Transverse colon (tissue), 4 donors: ENCODE results near the gene ABLIM2. TPM values are rescaled to one million over a fixed set of nuclear protein-coding genes. Genes with fewer than 3 reads are reported as not detected.
A peak's percentile ranks its signal among the peaks of the same experiment; 100 is the strongest.

ENCODE experiments used
- DNase-seq: peaks from one replicate; pipeline ENCODE4 v3.0.0-alpha.2; 2019
- H3K27ac ChIP-seq, 4 donors: fragments of 200-600 bp; sonication (generic); 2 replicates each; pipeline ENCODE4 v1.5.1; 2016 to 2018; ENCODE audit warnings: inconsistent platforms in 4 of 4
- H3K27me3 ChIP-seq: fragments of 200-600 bp; sonication (generic); 2 replicates; pipeline ENCODE4 v1.5.1; 2017; ENCODE audit warnings: inconsistent platforms
- H3K36me3 ChIP-seq, 4 donors: fragments of 200-600 bp; sonication (generic); 2 replicates each; pipeline ENCODE4 v1.5.1; 2017 to 2019; ENCODE audit warnings: inconsistent platforms in 4 of 4
- H3K4me1 ChIP-seq, 4 donors: fragments of 200-600 bp; sonication (generic); 2 replicates each; pipeline ENCODE4 v1.5.1; 2017 to 2020; ENCODE audit warnings: inconsistent platforms in 4 of 4
- H3K4me3 ChIP-seq, 4 donors: fragments of 200-600 bp; sonication (generic); 1 replicate in 1 of 4; 2 replicates in 3 of 4; pipeline versions ENCODE4 v1.5.1 to v1.6.1; 2017 to 2019; ENCODE audit warnings: inconsistent platforms in 4 of 4
- H3K9me3 ChIP-seq, 2 donors: fragments of 200-600 bp; sonication (generic); 2 replicates each; pipeline ENCODE4 v1.5.1; 2017 to 2019; ENCODE audit warnings: inconsistent platforms in 2 of 2
- CTCF ChIP-seq, 5 experiments: fragments of 200-600 bp in 3 of 5; fragments of 450-650 bp in 2 of 5; sonication (generic) in 3 of 5; IDR thresholded peaks; 1 replicate in 2 of 5; 2 replicates in 3 of 5; pipeline ENCODE4 v1.5.1; 2016 to 2017; ENCODE audit warnings: antibody characterized with exemption in 5 of 5, inconsistent platforms in 3 of 5, mild to moderate bottlenecking in 2 of 5, moderate library complexity in 1 of 5
- EP300 ChIP-seq: sonication (generic); formaldehyde crosslinking; IDR thresholded peaks from one replicate; pipeline ENCODE4 v1.6.1; 2017; ENCODE audit warnings: antibody characterized with exemption, low read depth
- POLR2A ChIP-seq: fragments of 450-650 bp; IDR thresholded peaks from one replicate; pipeline ENCODE4 v1.6.1; 2016; ENCODE audit warnings: antibody characterized with exemption, mild to moderate bottlenecking, moderate library complexity
- POLR2AphosphoS5 ChIP-seq, 3 donors: sonication (generic); formaldehyde crosslinking; IDR thresholded peaks; one replicate each; pipeline ENCODE4 v1.6.1; 2016; ENCODE audit warnings: antibody characterized with exemption in 3 of 3
- WGBS, 2 donors: methylation state at CpG; one replicate each; pipeline ENCODE4 v1.1.5; 2018; ENCODE audit warnings: low coverage in 1 of 2; 5-methylcytosine and 5-hydroxymethylcytosine counted together
- in situ Hi-C, 4 donors: fragments of 200-750 bp; cut with MboI; loops; one replicate each; pipeline versions ENCODE4 v1.15.0 to v1.15.1; 2017; ENCODE audit warnings: low sequenced_read_pairs in 3 of 4, low pct_ligation_motif_present in 1 of 4, low pct_unique_long_range_greater_than_20kb in 1 of 4
- intact Hi-C: fragments of 100-400 bp; cut with DNase I; formaldehyde crosslinking; loops from one replicate; pipeline ENCODE4 v1.15.1; 2023; ENCODE audit warnings: low total_unique reads
- total RNA-seq, 4 donors: library from RNA; depleted of rRNA; stranded (reverse); fragments of >200 nt; gene quantifications; one replicate each; pipeline ENCODE4 v1.1.0, GENCODE V29; 2016

Gene ABLIM2
- total RNA-seq, 4 donors from 2014 or later: 3.2 to 58.4 (median 14.2) TPM

- DNase-seq: no peak
- TF ChIP-seq EP300 (no peak), POLR2AphosphoS5 (IDR thresholded peaks at IDR 0.05) (no peak), POLR2A (no peak), CTCF (IDR thresholded peaks at IDR 0.05) (no peak)
- H3K9me3 ChIP-seq: no peaks in the 10 kb centered on the region
- peaks cover 9 to 34% (median 21%) of the 10 kb centered on the region in 4 donors for H3K4me1 ChIP-seq
- H3K36me3 ChIP-seq: no peaks in the 10 kb centered on the region
- 82% methylated on average over 28 of the region's 29 CpGs; no CpG with 5 or more reads in 1 of the 2 donors for WGBS, 2 donors
- no peaks in the 10 kb centered on the region for H3K27me3 ChIP-seq
- no peak overlapping the region for H3K4me3 ChIP-seq
- intact Hi-C loops (no loop called here), in situ Hi-C loops (no loop called here)
- H3K27ac ChIP-seq: no peak overlapping the region
These were observed 48.3 kb downstream of the ABLIM2 start for GRCh38 chr4:8110071-8110986.

- 91 to 100% methylated on average over 2 to 20 of the region's 20 CpGs for WGBS, 2 donors
- DNase-seq: no peak
- intact Hi-C loops (no loop called here), in situ Hi-C loops (no loop called here)
- H3K4me3 ChIP-seq: no peak overlapping the region
- H3K27me3 ChIP-seq: no peaks in the 10 kb centered on the region
- H3K9me3 ChIP-seq: no peaks in the 10 kb centered on the region
- H3K4me1 ChIP-seq: peaks cover 7 to 26% (median 19%) of the 10 kb centered on the region in 4 donors
- TF ChIP-seq POLR2A (no peak), EP300 (no peak), POLR2AphosphoS5 (IDR thresholded peaks at IDR 0.05) (no peak), CTCF (IDR thresholded peaks at IDR 0.05) (no peak)
- H3K36me3 ChIP-seq: no peaks in the 10 kb centered on the region
- H3K27ac ChIP-seq: no peak overlapping the region
These were observed 49.1 kb downstream of the ABLIM2 start for GRCh38 chr4:8109406-8110065.

GRCh38 chr4:8108991-8109390 lies 49.6 kb downstream of the ABLIM2 start:
- no peak overlapping the region for H3K4me3 ChIP-seq
- TF ChIP-seq POLR2A (no peak), EP300 (no peak), POLR2AphosphoS5 (IDR thresholded peaks at IDR 0.05) (no peak), CTCF (IDR thresholded peaks at IDR 0.05) (no peak)
- intact Hi-C loops: no loop called here
- no peak for DNase-seq
- H3K27me3 ChIP-seq: no peaks in the 10 kb centered on the region
- H3K27ac ChIP-seq: no peak overlapping the region
- H3K4me1 ChIP-seq: peaks cover 3 to 21% (median 15%) of the 10 kb centered on the region in 4 donors
- no peaks in the 10 kb centered on the region for H3K36me3 ChIP-seq
- H3K9me3 ChIP-seq: no peaks in the 10 kb centered on the region
- WGBS, 2 donors: 85 to 100% methylated on average over 3 to 14 of the region's 14 CpGs
- in situ Hi-C loops: no loop called here

GRCh38 chr4:8108261-8108660 lies 50.4 kb downstream of the ABLIM2 start:
- Histone ChIP-seq H3K4me1 (peaks cover 0 to 13% (median 7%) of the 10 kb centered on the region in 4 donors), H3K27ac (no peak overlapping the region), H3K27me3 (no peaks in the 10 kb centered on the region), H3K4me3 (no peak overlapping the region), H3K9me3 (no peaks in the 10 kb centered on the region), H3K36me3 (no peaks in the 10 kb centered on the region)
- DNase-seq: peak; percentile 44
- in situ Hi-C loops: no loop called here
- intact Hi-C loops: no loop called here
- TF ChIP-seq EP300 (no peak), POLR2A (no peak), CTCF (IDR thresholded peaks at IDR 0.05) (no peak), POLR2AphosphoS5 (IDR thresholded peaks at IDR 0.05) (no peak)
- 54 to 56% methylated on average over 5 to 18 of the region's 20 CpGs for WGBS, 2 donors
